Measurements from ENCODE around the gene ITFG1. TPM values are rescaled to one million over a fixed set of nuclear protein-coding genes. Genes with fewer than 3 reads are reported as not detected.

The ITFG1 gene
- 10 to 100 TPM; 36.3 to 67.6 (median 56.1) TPM for total RNA-seq

- H3K9me3 ChIP-seq, result no peaks in the 10 kb centered on the region
- H3K4me1 ChIP-seq, result peaks cover 0 to 38% (median 8%) of the 10 kb centered on the region in 4 donors
- TF ChIP-seq, protein P1, sequence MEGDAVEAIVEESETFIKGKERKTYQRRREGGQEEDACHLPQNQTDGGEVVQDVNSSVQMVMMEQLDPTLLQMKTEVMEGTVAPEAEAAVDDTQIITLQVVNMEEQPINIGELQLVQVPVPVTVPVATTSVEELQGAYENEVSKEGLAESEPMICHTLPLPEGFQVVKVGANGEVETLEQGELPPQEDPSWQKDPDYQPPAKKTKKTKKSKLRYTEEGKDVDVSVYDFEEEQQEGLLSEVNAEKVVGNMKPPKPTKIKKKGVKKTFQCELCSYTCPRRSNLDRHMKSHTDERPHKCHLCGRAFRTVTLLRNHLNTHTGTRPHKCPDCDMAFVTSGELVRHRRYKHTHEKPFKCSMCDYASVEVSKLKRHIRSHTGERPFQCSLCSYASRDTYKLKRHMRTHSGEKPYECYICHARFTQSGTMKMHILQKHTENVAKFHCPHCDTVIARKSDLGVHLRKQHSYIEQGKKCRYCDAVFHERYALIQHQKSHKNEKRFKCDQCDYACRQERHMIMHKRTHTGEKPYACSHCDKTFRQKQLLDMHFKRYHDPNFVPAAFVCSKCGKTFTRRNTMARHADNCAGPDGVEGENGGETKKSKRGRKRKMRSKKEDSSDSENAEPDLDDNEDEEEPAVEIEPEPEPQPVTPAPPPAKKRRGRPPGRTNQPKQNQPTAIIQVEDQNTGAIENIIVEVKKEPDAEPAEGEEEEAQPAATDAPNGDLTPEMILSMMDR (IDR thresholded peaks at IDR 0.05), result peak in 3 of 6 experiments; percentile 26 to 33 (median 31)
- peak; percentile 62 to 66 for TF ChIP-seq POLR2A (IDR thresholded peaks at IDR 0.05)
- H3K4me3 ChIP-seq, result peak within 1 kb of the TSS; percentile 63 to 97 (median 88)
- H3K27me3 ChIP-seq, result no peaks in the 10 kb centered on the region
- peaks cover 0 to 11% (median 0%) of the 10 kb centered on the region in 3 donors for H3K36me3 ChIP-seq
- peak; percentile 94 to 97 (median 95) for DNase-seq
- H3K27ac ChIP-seq, result peak within 1 kb of the TSS; percentile 89 to 99 (median 94)
These were observed at the start of gene ITFG1, which contains the start of gene PHKB for GRCh38 chr16:47460711-47461597. Gene ITFG1 (minus strand): TSS chr16:47461063. CDS start chr16:47461045, 18 bp downstream. Gene PHKB (plus strand): TSS chr16:47461331. CDS start chr16:47461351, 20 bp downstream.

DNA sequence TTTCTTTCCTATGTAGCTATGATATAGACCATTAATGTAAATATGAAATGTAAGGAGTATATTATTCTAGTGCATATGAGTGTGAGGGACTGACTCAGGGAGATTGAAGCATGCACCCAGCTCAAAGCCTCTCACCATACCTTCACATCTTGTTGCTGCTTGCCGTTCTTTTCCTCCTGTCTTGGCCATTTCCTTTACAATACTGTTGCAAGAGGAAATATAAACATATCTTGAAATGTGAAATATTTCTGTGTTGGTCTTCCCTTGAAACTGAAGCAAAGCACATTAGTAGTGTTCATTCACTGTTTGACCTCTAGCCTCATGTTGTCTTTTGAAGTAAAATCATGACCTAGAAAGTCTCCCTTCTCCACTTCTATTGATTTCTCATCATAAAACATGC lies 46.8 kb upstream of the ITFG1 start:
- no peak overlapping the region for H3K4me3 ChIP-seq
- H3K36me3 ChIP-seq, result peaks cover 0 to 55% (median 0%) of the 10 kb centered on the region in 3 donors
- TF ChIP-seq, protein P1 (IDR thresholded peaks at IDR 0.05), result no peak
- no peak for TF ChIP-seq POLR2A (IDR thresholded peaks at IDR 0.05)
- no peaks in the 10 kb centered on the region for H3K4me1 ChIP-seq
- no peak for DNase-seq
- H3K27me3 ChIP-seq, result no peaks in the 10 kb centered on the region
- no peaks in the 10 kb centered on the region for H3K9me3 ChIP-seq
- no peak overlapping the region for H3K27ac ChIP-seq

- DNase-seq, result no peak
- Histone ChIP-seq H3K4me1 (no peaks in the 10 kb centered on the region), H3K4me3 (no peak overlapping the region), H3K9me3 (no peaks in the 10 kb centered on the region), H3K36me3 (peaks cover 0 to 46% (median 0%) of the 10 kb centered on the region in 3 donors), H3K27me3 (no peaks in the 10 kb centered on the region), H3K27ac (no peak overlapping the region)
- no peak for TF ChIP-seq POLR2A (IDR thresholded peaks at IDR 0.05)
- TF ChIP-seq, protein P1 (IDR thresholded peaks at IDR 0.05), result no peak
These were observed 45.9 kb upstream of the ITFG1 start for GRCh38 chr16:47506800-47507199.

GRCh38 chr16:47504599-47504998 lies 43.7 kb upstream of the ITFG1 start:
- Histone ChIP-seq H3K4me1 (no peaks in the 10 kb centered on the region), H3K27me3 (no peaks in the 10 kb centered on the region), H3K9me3 (no peaks in the 10 kb centered on the region), H3K27ac (no peak overlapping the region), H3K4me3 (no peak overlapping the region), H3K36me3 (peaks cover 0 to 41% (median 0%) of the 10 kb centered on the region in 3 donors)
- no peak for TF ChIP-seq POLR2A (IDR thresholded peaks at IDR 0.05)
- TF ChIP-seq, protein P1 (IDR thresholded peaks at IDR 0.05), result no peak
- DNase-seq, result no peak

DNA sequence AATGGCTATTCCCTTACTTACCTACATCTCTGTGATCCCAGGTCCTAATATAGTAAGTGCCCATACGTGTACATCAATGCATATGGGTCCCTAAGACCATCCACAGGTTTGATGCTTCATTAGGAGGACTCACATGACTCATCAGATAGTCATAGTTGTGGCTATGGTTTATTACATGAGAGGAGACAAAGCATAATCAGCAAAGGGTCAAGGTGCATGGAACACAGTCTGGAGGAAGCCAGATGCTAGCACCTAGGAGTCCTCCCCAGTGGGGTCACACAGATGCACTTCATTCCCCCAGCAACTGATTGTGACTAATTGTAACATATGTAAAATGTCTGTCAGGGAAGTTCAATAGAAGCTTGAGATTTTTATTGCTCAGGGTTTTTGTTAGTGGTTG lies 43.1 kb upstream of the ITFG1 start:
- Histone ChIP-seq H3K4me1 (no peaks in the 10 kb centered on the region), H3K4me3 (no peak overlapping the region), H3K27me3 (no peaks in the 10 kb centered on the region), H3K36me3 (peaks cover 0 to 43% (median 0%) of the 10 kb centered on the region in 3 donors), H3K9me3 (no peaks in the 10 kb centered on the region), H3K27ac (no peak overlapping the region)
- TF ChIP-seq, protein P1 (IDR thresholded peaks at IDR 0.05), result no peak
- TF ChIP-seq POLR2A (IDR thresholded peaks at IDR 0.05), result no peak
- peak in 1 of 3 donors; percentile 50 for DNase-seq
